Prostate gland (tissue), 2 donors: ENCODE data around the gene PTK6. TPM values are rescaled to one million over a fixed set of nuclear protein-coding genes. Genes with fewer than 3 reads are reported as not detected.
A peak's percentile ranks its signal among the peaks of the same experiment; 100 is the strongest.
"Not testable (repeated sequence)": the region's sequence is repeated elsewhere in the genome, so short reads cannot be mapped to it uniquely, and the experiment has no call there.

Experiments
- DNase-seq: peaks from one replicate; pipeline ENCODE4 v3.0.0-alpha.2; 2019; ENCODE audit warnings: low spot score
- H3K27ac ChIP-seq, 2 donors: fragments of 200-600 bp; sonication (generic); 2 replicates each; pipeline ENCODE4 v1.5.1; 2017 to 2019
- H3K27me3 ChIP-seq: fragments of 200-600 bp; sonication (generic); replicated peaks from 2 replicates; pipeline ENCODE4 v1.5.1; 2019; ENCODE audit not compliant: insufficient read depth
- H3K36me3 ChIP-seq, 2 donors: fragments of 200-600 bp; sonication (generic); 1 replicate in 1 of 2; 2 replicates in 1 of 2; pipeline versions ENCODE4 v1.5.1 to v1.8.1; 2017 to 2019
- H3K4me1 ChIP-seq: fragments of 200-600 bp; sonication (generic); replicated peaks from 2 replicates; pipeline ENCODE4 v1.5.1; 2019
- H3K4me3 ChIP-seq, 2 donors: fragments of 200-600 bp; sonication (generic); 2 replicates each; pipeline ENCODE4 v1.5.1; 2017 to 2019
- H3K9me3 ChIP-seq: fragments of 200-600 bp; sonication (generic); 2 replicates; pipeline ENCODE4 v1.5.1; 2017
- CTCF ChIP-seq, 4 experiments: fragments of 200-600 bp in 2 of 4; fragments of 450-650 bp in 2 of 4; sonication (generic) in 2 of 4; IDR thresholded peaks; 1 replicate in 3 of 4; 2 replicates in 1 of 4; pipeline ENCODE4 v1.5.1; 2016 to 2019; ENCODE audit warnings: antibody characterized with exemption in 4 of 4, mild to moderate bottlenecking in 2 of 4, moderate library complexity in 2 of 4
- POLR2A ChIP-seq: fragments of 450-650 bp; IDR thresholded peaks from one replicate; pipeline ENCODE4 v1.6.1; 2016; ENCODE audit warnings: antibody characterized with exemption, mild to moderate bottlenecking
- POLR2AphosphoS5 ChIP-seq: sonication (generic); formaldehyde crosslinking; IDR thresholded peaks from one replicate; pipeline ENCODE4 v1.6.1; 2017; ENCODE audit warnings: antibody characterized with exemption
- WGBS: methylation state at CpG from one replicate; pipeline ENCODE4 v1.1.5; 2018; 5-methylcytosine and 5-hydroxymethylcytosine counted together
- intact Hi-C: fragments of 100-400 bp; cut with DNase I; formaldehyde crosslinking; loops from one replicate; pipeline ENCODE4 v1.14.2; 2022
- total RNA-seq, 2 donors: library from RNA; depleted of rRNA; stranded (reverse); fragments of >200 nt; gene quantifications; one replicate each; pipeline ENCODE4 v1.1.0, GENCODE V29; 2016

PTK6 gene
- total RNA-seq, 2 donors from 2014 or later = 0.77 to 1.1 TPM

GRCh38 chr20:63572788-63573646, 35.8 kb upstream of the PTK6 start:
- TF ChIP-seq CTCF (IDR thresholded peaks at IDR 0.05) (no peak), POLR2AphosphoS5 (no peak), POLR2A (no peak)
- no peak for DNase-seq
- no peaks in the 10 kb centered on the region for H3K36me3 ChIP-seq
- H3K4me1 ChIP-seq = peaks cover 3% of the 10 kb centered on the region
- intact Hi-C loops = no loop called here
- H3K4me3 ChIP-seq = peak overlapping the region; percentile 77 to 89
- peak overlapping the region in 1 of 2 donors; percentile 80 for H3K27ac ChIP-seq
- no peaks in the 10 kb centered on the region for H3K9me3 ChIP-seq
- 81% methylated on average over 25 of the region's 34 CpGs for WGBS
- no peaks in the 10 kb centered on the region for H3K27me3 ChIP-seq

- H3K36me3 ChIP-seq = no peaks in the 10 kb centered on the region
- TF ChIP-seq POLR2AphosphoS5 (no peak), CTCF (IDR thresholded peaks at IDR 0.05) (no peak), POLR2A (no peak)
- H3K9me3 ChIP-seq = no peaks in the 10 kb centered on the region
- intact Hi-C loops = no loop called here
- no peak overlapping the region for H3K27ac ChIP-seq
- H3K4me1 ChIP-seq = peaks cover 3% of the 10 kb centered on the region
- WGBS = 90% methylated on average over 20 of the region's 48 CpGs
- H3K4me3 ChIP-seq = no peak overlapping the region
- no peak for DNase-seq
- no peaks in the 10 kb centered on the region for H3K27me3 ChIP-seq
These were observed 35.1 kb upstream of the PTK6 start for GRCh38 chr20:63572071-63572787.

- intact Hi-C loops, H3K27me3 ChIP-seq, H3K4me3 ChIP-seq, H3K4me1 ChIP-seq, H3K9me3 ChIP-seq, DNase-seq, H3K36me3 ChIP-seq, H3K27ac ChIP-seq: not testable (repeated sequence)
- 71% methylated on average over 11 of the region's 11 CpGs for WGBS
These were observed 33.9 kb upstream of the PTK6 start for GRCh38 chr20:63571087-63571478.

- Histone ChIP-seq H3K27ac (no peak overlapping the region), H3K27me3 (no peaks in the 10 kb centered on the region), H3K4me1 (peaks cover 3% of the 10 kb centered on the region), H3K36me3 (no peaks in the 10 kb centered on the region), H3K4me3 (no peak overlapping the region), H3K9me3 (no peaks in the 10 kb centered on the region)
- intact Hi-C loops = no loop called here
- TF ChIP-seq POLR2A (no peak), CTCF (IDR thresholded peaks at IDR 0.05) (no peak), POLR2AphosphoS5 (no peak)
- 92% methylated on average over 28 of the region's 28 CpGs for WGBS
- no peak for DNase-seq
These were observed 33.3 kb upstream of the PTK6 start for GRCh38 chr20:63570281-63571086.
